ENCODE data around the gene SPRED2. TPM values are rescaled to one million over a fixed set of nuclear protein-coding genes. Genes with fewer than 3 reads are reported as not detected.
A peak's percentile ranks its signal among the peaks of the same experiment; 100 is the strongest.

The SPRED2 gene
- total RNA-seq, 1 donor from 2014 or later = 14.9 TPM

DNA sequence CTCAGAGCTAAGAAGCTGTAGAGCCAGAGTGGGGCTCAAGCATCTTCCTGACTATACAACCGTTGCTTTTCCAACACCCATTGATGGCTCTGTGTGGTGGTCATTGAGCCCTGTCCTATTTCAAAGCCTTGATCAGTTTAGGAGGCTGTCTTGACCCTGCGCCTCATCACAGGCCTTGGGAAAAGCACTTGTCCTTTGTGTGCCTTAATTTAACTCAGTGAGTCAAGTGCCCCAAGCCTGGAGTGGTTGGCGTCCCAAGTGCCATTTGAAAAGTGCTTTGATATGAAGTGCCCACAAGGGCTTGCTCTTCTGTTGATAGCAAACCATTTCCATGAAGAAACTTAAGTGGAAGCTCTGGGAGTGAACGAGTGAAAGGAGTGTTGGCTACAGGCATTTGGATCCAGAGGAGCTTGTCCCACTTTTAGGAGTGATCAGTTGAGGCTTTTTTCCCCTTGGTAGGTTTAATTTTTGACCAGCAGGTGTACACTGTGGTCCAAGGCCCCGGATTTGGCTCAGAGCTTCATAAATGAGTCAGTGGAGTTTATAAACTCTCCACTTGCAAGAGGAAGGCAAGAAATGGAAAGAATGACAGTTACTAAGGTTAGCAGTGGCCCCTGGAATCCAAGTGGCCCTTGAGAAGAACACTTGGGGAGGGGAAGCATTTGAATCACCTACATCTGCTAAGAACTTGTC lies 154.5 kb downstream of the SPRED2 start:
- no peak for DNase-seq
- intact Hi-C loops (cut with DNase I) = no loop called here
- ATAC-seq (ENCODE audit: poor library complexity) = peak; percentile 47

- ATAC-seq (ENCODE audit: poor library complexity) = no peak
- intact Hi-C loops (cut with DNase I) = no loop called here
- no peak for DNase-seq
Measured at GRCh38 chr2:65277118-65277517, 155.3 kb downstream of the SPRED2 start.

GRCh38 chr2:65276609-65277008 lies 155.8 kb downstream of the SPRED2 start:
- intact Hi-C loops (cut with DNase I) = no loop called here
- ATAC-seq (ENCODE audit: poor library complexity) (no peak), DNase-seq (no peak)

DNA sequence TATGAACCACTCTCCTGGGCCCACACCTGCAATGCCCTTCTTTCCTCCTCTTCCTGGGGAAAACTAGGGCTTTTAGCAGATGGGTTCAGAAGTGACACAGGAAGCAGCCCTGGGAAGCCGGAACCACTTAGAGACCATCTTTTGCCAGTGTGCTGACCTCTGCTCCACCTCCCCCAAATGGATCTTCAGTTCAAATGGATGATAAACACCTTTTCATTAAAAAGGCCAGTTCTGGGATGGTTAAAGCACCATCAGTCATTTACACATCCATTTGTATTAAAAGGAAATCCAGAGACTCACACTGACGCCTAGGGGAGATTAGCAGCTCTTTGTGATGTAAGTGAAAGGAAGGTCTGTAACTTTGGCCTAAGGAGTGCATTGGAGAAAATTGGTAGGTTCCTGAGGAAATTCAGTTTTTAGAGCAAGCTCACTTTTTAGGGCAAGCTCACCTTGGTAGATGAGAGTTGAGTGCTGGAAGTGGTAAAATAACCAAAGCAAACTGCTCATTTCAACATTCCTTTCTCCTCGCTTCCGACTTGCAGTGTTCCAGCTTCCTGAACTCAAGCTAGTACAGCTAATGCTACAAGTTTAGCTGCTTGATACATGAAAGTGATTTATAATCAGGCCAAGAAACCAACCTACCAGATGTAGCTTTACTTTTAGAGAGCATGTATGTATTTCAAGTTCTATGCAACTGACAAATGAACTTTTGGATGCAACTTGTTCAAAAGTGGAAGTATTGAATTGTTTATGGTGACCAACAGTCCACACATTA lies 157.1 kb downstream of the SPRED2 start:
- intact Hi-C loops (cut with DNase I) = no loop called here
- no peak for DNase-seq
- no peak for ATAC-seq (ENCODE audit: poor library complexity)

DNA sequence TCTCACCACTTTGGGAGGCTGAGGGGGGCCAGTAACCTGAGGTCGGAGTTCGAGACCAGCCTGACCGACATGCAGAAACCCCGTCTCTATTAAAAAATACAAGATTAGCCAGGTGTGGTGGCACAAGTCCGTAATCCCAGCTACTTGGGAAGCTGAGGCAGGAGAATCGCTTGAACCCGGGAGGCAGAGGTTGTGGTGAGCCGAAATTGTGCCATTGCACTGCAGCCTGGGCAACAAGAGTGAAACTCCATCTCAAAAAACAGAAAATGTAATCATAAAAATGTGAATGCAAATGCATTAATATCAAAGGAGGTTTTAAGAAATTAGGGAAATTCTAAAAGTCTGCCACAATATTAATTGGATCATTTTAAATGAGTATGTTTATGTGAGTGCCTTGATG lies 159.1 kb downstream of the SPRED2 start:
- ATAC-seq (ENCODE audit: poor library complexity) (no peak), DNase-seq (no peak)
- intact Hi-C loops (cut with DNase I) = no loop called here

DNA sequence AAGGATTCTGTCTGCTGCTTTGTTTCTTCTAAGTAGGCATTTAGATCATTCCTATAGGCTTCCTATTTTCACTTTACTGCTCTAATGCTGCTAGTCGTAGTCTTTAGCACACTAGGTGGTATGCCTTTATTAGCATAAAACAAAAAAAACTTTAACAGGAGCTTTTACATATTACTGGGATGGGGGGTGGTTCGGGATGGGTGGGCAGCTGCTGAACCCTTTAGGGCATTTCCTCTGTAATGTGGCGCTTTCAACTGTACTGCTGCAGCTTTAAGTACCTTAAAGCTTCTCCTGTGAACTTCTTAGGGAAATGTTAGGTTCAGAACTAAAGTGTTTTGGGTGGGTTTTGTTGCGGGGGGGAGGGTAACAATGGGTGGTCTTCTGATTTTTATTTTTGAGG lies 163.4 kb downstream of the SPRED2 start:
- ATAC-seq (ENCODE audit: poor library complexity) (no peak), DNase-seq (no peak)
- intact Hi-C loops (cut with DNase I) = loop anchor here (5.0 kb wide), 1 partner anchor 283 kb away; no protein-coding TSS in a partner anchor

- DNase-seq (no peak), ATAC-seq (ENCODE audit: poor library complexity) (no peak)
- intact Hi-C loops (cut with DNase I) = loop anchor here (5.0 kb wide), 1 partner anchor 285 kb away; no protein-coding TSS in a partner anchor
Measured at GRCh38 chr2:65267008-65267407, 165.4 kb downstream of the SPRED2 start.

- DNase-seq (no peak), ATAC-seq (ENCODE audit: poor library complexity) (no peak)
- intact Hi-C loops (cut with DNase I) = loop anchor here (2.0 to 5.0 kb wide), 2 partner anchors 165 to 287 kb away; no protein-coding TSS in a partner anchor
Measured at GRCh38 chr2:65265671-65266045, 166.7 kb downstream of the SPRED2 start.

DNA sequence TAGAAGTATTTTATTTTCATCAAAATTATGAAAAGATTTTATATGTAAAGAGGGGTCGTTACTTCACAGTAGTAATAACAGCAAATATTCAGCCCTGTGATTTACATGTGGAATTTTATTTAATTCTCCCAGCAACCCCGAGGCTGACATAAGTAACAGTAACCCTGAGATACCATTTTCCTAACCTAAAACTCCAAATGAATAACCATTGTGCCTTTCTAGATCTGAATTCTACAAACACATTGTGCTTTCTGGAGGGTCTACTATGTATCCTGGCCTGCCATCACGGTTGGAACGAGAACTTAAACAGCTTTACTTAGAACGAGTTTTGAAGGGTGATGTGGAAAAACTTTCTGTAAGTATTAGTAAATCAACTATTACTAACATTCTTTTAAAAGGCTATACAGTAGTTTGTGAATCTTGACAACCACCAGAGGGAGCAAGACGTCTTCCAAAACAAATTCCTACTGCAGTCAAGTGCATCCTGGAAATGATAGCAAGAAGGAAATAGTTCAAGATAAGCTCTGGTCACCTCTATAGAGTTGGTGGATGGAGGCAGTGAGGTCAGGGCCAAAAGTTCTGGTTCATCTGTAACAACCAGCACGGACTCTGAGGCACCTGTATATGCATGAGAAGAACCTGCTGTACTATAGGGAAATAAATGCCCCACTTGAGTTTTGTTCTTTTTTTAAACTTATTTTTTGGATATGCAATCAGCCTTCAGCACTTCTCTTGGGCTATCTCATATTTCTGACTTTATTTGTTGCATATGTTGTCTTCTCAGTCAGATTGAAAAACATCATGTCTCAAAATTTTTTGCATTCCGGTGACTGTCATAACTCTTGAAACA lies 167.4 kb downstream of the SPRED2 start:
- DNase-seq = no peak
- ATAC-seq (ENCODE audit: poor library complexity) = peak; percentile 85
- intact Hi-C loops (cut with DNase I) = loop anchor here (2.0 to 5.0 kb wide), 2 partner anchors 166 to 287 kb away; no protein-coding TSS in a partner anchor

GRCh38 chr2:65263986-65264385 lies 168.4 kb downstream of the SPRED2 start:
- ATAC-seq (ENCODE audit: poor library complexity) (no peak), DNase-seq (no peak)
- intact Hi-C loops (cut with DNase I) = loop anchor here (2.0 kb wide), 1 partner anchor 167 kb away; no protein-coding TSS in a partner anchor

GRCh38 chr2:65263262-65263661 lies 169.1 kb downstream of the SPRED2 start:
- intact Hi-C loops (cut with DNase I) = no loop called here
- no peak for ATAC-seq (ENCODE audit: poor library complexity)

GRCh38 chr2:65261676-65262075 lies 170.7 kb downstream of the SPRED2 start:
- ATAC-seq (ENCODE audit: poor library complexity) (no peak), DNase-seq (no peak)
- intact Hi-C loops (cut with DNase I) = no loop called here

More at GRCh38 chr2:65263262-65263661, 169.1 kb downstream of the SPRED2 start:
- no peak for DNase-seq

Other genes with a start within 250 kb of the SPRED2 start
- 100 TPM for gene ACTR2, start 204.8 kb downstream of the SPRED2 start, total RNA-seq